8988T (cell line): ENCODE results near the gene GREB1L.
"Not testable (repeated sequence)": the region's sequence is repeated elsewhere in the genome, so short reads cannot be mapped to it uniquely, and the experiment has no call there.

ENCODE experiments used
- DNase-seq: peaks from one replicate; pipeline ENCODE4 v3.0.0; 2011

The GREB1L gene

DNA sequence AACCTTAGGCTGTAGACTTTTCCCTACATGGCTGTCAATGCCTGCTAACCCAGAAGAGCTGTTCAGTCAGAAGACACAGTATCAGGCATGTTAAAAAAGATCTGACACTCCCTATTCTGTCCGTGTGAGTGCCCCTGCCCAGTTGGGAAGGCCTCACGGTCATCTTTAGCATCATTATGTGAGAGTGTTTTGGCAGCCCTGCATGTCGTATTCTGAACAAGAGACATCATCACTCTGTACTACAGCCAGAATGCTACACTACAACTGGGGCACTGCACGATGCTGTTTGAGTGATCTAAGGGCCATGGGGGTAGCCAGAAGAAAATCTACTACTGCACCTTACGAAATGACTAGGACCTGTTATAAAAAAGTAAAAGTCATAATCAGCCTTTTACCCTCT is 67.2 kb downstream of the GREB1L start:
- DNase-seq: no peak

DNA sequence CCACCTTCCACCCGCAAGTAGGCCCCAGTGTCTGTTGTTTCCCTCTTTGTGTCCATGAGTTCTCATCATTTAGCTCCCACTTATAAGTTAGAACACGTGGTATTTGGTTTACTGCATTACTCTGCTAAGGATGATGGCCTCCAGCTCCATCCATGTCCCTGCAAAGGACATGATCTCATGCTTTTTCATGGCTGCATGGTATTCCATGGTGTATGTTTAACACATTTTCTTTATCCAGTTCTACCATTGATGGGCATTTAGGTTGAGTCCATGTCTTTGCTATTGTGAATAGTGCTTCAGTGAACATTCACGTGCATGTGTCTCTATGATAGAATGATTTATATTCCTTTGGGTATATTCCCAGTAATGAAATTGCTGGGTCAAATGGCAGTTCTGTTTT is 69.9 kb downstream of the GREB1L start:
- not testable (repeated sequence) for DNase-seq

DNA sequence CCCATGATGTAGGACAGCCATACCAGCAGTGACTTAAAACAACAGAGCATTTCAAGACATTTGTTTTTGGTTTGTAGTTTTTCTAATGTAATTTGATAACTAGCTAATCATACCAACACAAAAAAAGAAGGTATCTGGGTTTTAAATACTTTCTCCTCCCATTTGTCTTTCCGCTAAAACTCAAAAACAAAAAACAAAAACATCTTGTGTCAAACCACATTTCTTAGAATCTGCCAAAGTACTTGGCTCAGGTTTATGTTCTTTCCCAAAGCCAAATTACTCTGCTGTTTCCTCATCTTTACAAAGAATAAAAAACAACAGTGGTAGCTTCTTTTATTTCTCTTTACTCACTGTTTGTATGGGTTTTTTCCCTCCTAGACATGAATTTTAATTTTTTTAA is 71.5 kb downstream of the GREB1L start:
- no peak for DNase-seq

DNA sequence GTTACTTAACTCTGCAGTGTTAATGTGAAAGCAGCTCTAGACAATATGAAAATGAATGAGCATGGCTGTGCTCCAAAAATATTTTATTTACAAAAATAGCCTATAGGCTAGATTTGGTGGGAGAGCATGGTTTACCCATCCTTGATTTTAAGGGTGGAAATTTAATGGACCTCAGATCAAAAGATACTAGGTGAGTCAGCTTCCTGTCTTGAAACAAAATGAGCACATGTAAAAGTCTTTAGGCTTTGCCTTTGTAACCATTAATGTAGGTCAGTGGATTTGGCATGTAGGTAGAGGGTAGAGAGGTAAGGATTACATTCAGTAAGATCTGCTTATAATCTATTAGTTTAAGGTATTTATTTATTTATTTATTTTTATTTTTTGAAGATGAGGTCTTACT is 72.7 kb downstream of the GREB1L start:
- DNase-seq: no peak

DNA sequence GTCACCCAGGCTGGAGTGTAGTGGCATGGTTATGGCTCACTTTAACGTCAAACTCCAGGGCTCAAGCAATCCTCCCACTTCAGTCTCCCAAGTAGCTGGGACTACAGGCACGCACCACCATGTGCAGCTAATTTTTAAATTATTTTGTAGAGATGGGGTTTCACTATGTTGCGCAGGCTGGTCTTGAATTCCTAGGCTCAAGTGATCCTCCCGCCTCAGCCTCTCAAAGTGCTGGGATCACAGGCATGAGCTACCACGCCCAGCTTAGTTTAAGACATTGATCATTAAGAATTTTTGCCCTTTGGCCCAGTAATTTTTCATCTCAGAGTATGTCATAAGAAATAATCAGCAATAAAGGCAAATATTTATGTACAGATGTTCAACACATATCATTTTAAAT is 73.1 kb downstream of the GREB1L start:
- not testable (repeated sequence) for DNase-seq

DNA sequence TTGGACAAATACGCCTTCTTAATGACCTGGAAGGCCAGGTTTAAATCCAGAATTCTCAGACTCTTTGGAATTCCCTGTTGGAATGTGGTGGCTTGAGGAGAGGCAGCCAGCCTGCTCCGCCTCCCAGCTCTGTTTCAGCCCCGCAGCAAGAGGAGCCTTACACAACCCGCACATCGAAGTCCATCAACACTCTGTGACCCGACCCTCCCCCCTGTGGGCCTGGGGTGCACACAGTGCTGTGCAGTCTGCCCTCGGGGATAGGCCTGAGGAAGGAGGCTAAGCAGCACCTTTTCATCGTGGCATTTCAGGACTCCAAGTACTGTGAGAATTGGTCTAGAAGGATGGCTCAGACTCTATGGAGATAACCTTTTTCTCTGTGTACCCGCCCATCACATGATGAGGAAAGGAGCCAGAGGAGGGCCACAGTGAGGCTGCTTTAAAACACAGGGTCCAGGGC is 73.7 kb downstream of the GREB1L start:
- no peak for DNase-seq

DNA sequence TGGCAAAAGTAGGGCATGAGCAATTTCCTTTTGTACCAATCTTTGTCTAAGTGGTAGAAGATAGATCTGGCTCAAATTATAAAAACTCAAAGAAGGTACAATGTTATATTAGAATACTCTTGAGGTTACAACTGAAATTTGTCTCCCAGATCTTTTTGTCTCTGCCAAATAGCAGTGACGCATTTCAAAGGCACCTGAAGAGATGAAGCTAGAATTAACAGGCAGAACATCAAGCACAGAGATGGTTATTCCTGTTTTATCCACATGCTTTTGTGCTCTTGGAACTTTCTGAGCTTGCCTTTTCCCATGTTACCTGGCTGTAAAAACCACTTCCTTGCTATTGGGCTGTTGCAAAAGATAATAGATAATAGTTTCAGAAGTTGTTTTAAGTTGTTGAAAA is 74.3 kb downstream of the GREB1L start:
- no peak for DNase-seq

DNA sequence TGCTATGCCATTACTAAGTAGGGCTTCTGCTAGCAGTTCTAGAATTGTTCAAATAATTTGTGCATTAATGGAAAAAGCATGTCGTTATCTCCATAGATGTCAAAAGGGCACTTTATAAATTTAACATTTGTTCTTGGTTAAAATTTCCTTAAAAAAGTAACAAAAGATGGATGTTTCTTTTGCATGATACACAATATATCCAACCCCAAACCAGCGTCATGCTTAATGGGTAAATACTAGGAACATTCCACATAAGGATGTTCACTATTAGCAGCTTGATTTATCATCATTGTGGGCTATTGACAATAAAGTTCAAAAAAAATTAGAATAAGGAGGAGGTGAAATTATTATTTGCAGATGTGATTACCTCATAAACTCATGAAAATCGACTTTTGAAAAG is 79.7 kb downstream of the GREB1L start:
- DNase-seq: no peak

DNA sequence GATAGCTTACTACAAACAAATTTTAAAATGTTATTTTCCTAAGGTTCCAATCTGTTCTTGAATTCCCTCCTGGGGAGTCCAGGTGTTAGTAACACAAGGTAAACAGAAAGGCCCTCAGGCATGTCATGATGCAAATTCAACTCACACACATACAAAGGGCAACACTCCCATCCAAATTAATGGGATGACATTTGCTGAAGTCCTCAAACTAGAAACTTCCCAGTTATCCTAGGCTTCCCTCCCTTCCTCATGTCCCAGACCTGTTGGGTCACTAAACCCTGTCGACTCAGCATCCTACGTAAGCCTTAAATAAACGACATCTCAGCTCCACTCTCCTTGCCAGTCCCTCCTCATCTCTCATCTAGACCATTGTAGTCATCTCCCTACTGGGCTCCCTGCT is 85.1 kb downstream of the GREB1L start:
- DNase-seq: no peak

DNA sequence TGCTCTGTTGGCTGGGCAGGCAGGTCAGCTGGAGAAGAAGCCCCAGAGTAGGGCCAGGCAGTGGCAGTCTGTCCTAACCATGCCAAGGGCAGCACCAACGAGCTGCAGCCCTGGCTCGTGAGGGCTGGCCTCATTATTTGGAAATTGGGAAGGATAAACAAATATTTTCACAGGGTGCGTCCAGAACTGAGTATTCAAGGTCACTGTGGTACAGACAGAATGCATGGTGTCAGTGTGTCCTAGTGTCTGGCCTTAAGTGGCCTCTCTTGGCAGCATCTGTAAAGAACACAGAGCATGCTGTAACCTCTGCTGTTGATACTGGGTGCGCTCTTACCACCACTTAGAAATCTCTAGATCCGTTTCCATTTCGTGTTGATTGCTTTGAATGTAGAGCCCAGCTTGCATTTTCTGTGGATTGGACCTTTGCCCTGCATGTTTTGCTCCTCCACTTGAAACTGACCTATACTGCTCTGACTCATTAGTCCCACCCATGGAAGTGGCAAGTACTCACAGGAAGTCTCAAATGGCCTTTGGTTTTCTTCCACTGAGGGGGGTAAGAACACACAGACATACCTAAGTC is 88.2 kb downstream of the GREB1L start:
- DNase-seq: no peak

DNA sequence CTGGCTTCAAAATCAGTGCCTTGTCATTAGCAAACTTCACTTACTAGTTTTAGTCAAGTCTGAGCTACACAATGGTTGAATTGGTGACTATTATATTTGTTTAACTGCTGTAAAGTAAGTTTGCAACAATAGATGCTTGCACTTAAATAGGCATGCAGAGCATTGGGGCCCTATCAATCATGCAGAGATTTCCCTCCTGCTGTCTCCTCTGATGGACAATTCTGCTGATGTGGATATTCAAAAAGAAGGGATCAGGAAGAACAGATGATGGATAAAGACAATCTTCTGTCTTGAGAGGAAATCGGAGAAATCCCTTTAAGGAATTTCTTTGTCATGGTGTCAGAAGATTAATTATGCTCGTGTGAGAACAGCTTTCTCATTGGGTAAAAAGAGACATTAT is 89.0 kb downstream of the GREB1L start:
- no peak for DNase-seq

DNA sequence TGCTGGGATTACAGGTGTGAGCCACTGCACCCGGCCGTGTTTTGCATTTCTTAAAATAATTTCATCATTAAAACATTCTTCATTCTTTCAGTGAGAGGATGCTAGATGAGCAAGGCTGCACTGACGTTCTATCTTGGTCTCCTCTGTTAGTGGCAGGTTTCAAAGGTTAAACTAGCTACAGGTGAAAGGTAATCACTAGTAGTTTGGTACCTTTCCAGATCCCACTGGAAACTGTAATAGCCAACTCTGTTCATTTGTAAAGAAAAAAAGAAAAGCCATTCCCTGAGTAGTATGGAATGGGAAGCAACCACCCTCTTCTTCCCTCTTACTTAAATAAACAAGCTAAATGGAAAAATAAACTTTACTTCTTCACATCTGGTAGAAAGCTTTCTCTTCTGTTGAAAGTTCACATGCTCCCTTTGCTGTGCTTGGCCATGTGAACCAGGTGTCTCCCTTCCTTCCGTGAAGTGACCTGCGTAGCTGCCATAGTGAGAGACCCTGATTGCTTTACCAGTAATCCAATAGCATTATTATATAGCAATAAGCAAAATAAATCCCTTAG is 94.0 kb downstream of the GREB1L start:
- no peak for DNase-seq

DNA sequence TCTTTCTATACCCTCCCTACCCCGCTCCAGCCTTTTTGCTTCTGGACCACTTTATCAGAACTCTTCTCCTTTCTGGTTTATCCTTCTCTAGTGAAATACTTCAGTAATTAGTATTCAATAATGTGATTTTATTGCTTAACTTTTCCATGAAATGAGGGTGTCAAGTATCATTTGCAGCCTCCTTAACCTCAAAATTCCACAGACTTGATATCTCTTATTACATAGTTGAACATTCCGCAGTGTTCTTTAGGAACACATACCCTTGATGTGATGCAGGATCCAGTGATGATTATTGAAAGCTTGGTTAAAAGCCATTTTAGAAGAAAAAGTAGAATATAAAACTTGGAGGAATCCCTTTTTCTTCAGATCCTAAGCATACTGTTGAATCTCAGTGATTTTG is 94.8 kb downstream of the GREB1L start:
- DNase-seq: no peak

DNA sequence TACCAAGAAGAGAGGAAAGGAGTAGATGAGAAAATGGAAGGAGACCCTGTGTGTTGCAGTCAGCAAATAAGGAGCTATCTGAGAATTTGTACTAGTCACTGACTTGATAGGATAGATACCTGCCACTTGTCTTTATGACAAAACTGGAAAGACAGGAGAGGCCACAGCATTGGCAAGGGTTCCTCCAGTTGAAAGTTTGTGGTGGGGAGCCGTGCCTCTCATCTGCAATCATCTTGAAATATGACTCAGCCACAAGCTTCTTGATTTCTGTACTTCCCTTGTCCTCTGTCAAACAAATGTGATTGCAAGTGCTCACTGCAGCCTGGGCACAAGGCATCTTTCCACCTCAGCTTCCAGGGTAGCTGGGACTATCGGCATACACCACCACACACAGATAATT is 99.1 kb downstream of the GREB1L start:
- no peak for DNase-seq

DNA sequence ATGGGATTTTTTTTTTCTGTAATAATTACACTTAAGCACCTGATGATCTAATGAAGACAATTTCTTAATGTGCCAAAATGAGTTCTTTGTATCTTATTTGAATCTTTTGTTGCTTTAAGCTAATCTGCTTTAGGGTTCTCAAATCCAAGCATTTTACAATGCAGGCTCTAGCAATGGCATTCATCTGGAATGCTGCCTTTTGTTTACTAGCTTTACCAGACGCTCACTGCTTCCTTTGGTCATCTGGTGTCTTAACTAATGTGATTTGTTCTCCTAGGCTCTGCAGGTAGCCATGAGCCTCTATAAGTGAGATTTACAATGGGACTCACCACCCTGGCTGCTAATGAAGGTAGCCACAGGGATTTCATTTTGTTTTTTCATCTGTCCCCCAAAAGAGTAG is 100.3 kb downstream of the GREB1L start:
- DNase-seq: no peak

DNA sequence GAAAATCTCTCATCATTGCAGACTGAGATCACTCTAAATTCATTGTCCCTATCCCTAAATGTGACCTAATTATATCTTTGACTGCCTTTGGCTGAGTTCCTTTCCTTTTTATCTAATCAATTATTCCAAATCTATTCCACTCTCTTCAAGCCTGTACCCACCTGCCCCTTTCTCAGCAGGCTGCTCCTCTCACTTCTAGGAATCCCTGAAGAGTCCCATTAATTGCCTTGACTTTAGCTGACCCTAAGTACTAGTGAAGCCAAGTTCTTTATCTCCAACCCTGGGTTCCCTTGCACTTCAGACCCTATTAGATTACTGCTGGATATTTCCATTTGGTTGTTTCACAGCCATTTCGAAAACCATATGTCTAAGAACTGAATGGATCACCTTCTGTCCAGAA is 102.8 kb downstream of the GREB1L start:
- DNase-seq: no peak

DNA sequence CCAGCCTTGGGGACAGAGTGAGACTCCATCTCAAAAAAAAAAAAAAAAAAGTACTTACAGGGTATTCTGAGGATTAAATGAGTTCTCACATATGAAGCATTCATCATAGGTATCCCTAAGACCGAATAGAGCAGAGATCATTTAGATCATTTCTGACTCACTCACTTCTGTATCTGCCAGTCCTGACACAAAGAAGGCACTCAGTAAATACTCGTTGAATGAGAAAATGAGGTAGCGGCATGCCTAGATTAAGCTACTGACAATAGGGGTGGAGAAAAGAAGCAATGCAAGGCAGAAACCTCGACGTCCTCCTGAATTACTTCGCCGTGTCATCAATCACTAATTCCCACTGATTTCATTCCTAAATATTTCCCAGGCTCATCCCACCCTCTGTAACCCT is 103.8 kb downstream of the GREB1L start:
- DNase-seq: no peak

DNA sequence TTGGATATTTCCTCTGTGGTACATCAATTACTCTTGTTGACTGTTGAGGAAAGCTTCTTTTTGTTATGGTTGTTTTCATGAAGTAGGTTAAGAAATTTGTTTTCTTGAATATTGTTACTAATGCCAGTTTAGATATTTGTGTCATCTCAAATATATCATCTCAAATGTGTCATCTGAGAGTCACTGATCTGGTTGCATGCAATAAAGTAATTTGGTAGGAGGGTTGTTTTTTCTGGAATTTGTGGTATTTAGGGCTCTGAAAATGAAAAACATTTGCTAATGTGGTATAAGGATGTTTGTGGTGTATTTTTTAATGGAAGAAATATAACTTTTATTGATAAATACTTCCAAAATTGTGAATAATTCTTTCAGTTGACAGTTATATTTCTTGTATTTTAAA is 117.7 kb downstream of the GREB1L start:
- DNase-seq: no peak

DNA sequence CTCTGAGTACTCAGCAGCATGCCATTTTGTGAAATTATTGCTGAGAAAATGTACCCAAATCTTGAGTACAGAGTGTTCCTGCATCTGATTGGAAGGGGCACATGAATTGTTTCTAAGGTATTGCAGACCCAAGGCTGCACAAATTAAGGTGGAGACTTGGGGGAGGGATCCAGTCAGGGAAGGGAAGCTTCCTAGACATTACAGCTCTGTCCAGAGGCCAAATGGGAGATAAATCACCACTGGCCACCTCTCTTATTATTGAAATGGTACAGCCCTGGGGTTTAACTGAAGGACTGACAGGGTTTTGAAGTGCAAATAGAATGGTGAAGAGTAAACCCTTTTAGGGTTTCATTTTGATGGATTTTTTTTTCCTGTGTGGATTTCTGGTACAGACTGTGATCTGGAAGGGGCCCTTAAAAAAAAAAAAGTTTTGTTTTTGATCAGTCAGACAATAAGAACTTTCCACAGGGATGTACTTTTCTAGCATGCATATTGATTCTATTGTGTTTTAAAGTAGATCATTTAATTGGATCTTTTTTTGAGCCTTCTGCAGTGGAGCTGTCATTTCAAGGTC is 119.4 kb downstream of the GREB1L start:
- no peak for DNase-seq

DNA sequence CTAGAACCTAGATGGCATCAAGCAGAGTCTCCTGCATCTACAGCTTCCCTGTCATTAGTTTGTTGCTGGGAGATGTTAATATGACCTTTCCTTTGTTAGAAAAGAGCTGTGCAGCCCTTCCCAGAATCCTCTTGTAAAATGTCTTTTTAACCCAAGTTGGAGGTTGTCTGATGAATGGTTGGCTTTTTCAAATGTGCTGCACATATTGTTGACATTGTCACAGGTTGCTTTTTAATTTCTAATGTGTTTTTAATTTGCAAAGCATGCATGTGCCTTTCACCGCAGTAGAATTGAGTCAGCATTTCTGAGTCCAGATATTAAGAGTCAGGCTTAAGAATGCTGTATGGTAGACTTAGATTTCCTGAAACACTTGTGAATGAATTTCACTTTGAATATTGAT is 120.8 kb downstream of the GREB1L start:
- DNase-seq: no peak

DNA sequence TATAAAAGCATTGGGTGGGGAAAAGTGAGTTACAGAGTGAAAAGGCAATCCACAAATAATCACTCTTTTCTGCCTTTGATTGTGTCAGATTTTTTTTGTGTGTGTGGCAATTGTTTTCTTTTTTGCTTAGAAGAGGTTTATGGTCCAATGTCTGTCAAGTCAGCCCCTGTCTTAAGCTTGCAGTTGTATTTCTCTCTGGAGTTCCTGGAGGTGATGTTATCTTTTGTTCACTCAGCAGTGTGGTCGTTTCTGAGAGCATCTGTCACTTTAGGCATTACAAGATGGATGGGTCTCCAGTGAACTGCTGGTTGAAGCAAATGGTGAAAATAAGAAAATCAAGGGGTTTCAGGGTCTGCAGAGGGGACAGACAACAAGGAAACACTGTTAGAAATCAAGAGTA is 121.3 kb downstream of the GREB1L start:
- no peak for DNase-seq

DNA sequence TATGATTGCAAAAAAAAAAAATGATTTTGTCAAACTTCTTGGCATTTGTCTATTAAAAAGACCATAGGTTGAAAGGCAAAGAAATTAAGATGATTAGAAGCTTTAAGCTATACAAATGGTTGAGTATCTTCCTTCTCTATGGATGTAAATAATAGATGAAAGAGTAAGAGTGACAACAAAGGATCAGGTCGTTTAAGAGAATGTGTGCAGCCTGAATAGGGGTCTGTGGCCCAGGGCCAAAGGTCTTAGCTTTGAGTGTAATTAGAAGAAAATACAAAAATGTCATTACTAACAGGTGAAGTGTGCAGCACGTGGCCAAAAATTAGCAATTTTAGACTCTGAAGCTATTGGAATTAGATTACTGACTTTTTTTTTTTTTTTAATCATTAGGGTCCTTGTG is 122.4 kb downstream of the GREB1L start:
- no peak for DNase-seq

DNA sequence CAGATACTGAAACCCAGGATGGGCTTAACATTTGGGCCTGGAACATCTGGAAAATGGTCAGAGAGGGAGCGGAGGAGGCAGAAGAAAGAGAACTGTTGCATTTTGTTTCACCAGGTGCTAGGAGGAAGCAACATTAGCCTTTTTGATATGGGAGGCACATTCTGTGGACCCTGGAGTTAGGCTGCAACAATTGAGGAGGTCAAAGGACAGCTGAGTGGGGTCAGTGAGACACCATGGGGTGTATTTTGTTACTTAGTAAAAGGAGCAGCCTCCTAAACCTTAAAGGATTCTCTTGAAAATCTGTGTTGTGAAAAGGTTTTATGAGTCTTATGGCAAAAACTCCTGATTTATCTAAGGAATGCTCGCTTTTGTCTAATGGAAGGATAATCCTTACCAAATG is 124.9 kb downstream of the GREB1L start:
- no peak for DNase-seq

DNA sequence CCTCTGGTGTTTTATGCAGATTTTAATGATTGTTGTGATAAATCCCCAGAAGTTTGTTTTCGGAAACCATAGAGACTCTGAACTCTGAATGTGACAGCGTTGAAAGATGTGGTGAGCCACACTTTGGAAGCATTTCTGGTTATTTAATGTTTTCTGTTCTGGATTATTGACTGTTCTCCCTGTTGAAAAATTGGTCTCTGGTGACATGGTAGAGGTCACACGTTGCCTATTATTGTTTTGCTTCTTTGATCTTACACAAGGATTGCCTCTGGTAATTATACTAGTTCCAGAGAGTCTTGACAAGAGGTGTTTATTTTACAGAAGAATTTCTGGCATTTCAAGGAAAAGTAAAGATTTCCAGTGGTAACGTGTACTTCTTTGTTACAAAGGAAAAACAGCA is 127.1 kb downstream of the GREB1L start:
- no peak for DNase-seq

DNA sequence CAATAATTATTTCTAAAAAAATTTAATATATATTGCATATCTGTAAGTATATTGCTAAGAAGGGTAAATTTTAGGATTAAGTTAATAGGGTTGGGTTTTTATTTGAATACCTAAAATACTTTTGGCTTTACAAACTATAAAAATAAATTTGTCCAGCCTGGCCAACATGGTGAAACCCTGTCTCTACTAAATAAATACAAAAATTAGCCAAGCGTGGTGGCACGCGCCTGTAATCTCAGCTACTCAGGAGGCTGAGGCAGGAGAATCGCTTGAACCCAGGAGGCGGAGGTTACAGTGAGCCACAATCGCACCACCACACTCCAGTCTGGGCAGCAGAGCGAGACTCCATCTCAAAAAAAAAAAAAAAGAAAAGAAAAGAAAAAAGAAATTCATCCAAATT is 127.6 kb downstream of the GREB1L start:
- DNase-seq: not testable (repeated sequence)
